Tibial artery (tissue), 4 donors: ENCODE results near the gene LOXHD1.

ENCODE experiments used
- DNase-seq, 2 donors: peaks; one replicate each; pipeline ENCODE4 v3.0.0-alpha.2; 2019
- H3K27ac ChIP-seq, 2 donors: fragments of 200-600 bp; sonication (generic) in 1 of 2; 1 replicate in 1 of 2; 2 replicates in 1 of 2; pipeline ENCODE4 v1.5.1; 2018 to 2019; ENCODE audit warnings: mild to moderate bottlenecking in 1 of 2
- H3K27me3 ChIP-seq, 2 donors: fragments of 200-600 bp; sonication (generic) in 1 of 2; one replicate each; pipeline versions ENCODE4 v1.5.1 to v1.6.0; 2016 to 2019
- H3K36me3 ChIP-seq, 3 donors: fragments of 200-600 bp; sonication (generic) in 2 of 3; one replicate each; pipeline ENCODE4 v1.5.1; 2016 to 2019; ENCODE audit warnings: mild to moderate bottlenecking in 2 of 3
- H3K4me1 ChIP-seq, 4 donors: fragments of 200-600 bp; sonication (generic) in 2 of 4; 1 replicate in 3 of 4; 2 replicates in 1 of 4; pipeline ENCODE4 v1.5.1; 2016 to 2019
- H3K4me3 ChIP-seq, 2 donors: fragments of 200-600 bp; sonication (generic) in 1 of 2; 1 replicate in 1 of 2; 2 replicates in 1 of 2; pipeline ENCODE4 v1.5.1; 2018 to 2019; ENCODE audit warnings: mild to moderate bottlenecking in 2 of 2
- H3K9me3 ChIP-seq, 3 donors: fragments of 200-600 bp; sonication (generic) in 1 of 3; one replicate each; pipeline ENCODE4 v1.5.1; 2016 to 2019
- CTCF ChIP-seq, 2 experiments: fragments of 200-600 bp in 1 of 2; fragments of 450-650 bp in 1 of 2; IDR thresholded peaks; one replicate each; pipeline ENCODE4 v1.5.1; 2017 to 2019; ENCODE audit warnings: antibody characterized with exemption in 2 of 2, mild to moderate bottlenecking in 1 of 2, moderate library complexity in 1 of 2
- intact Hi-C: fragments of 100-400 bp; cut with DNase I; formaldehyde crosslinking; loops from one replicate; pipeline ENCODE4 v1.15.0; 2023; ENCODE audit warnings: low total_unique reads

LOXHD1 gene

GRCh38 chr18:46445522-46446313 is 211.3 kb downstream of the LOXHD1 start:
- H3K4me1 ChIP-seq = no peaks in the 10 kb centered on the region
- intact Hi-C loops = no loop called here
- no peak overlapping the region for H3K4me3 ChIP-seq
- DNase-seq = no peak
- no peaks in the 10 kb centered on the region for H3K27me3 ChIP-seq
- peaks cover 0 to 2% (median 2%) of the 10 kb centered on the region in 3 donors for H3K9me3 ChIP-seq
- no peaks in the 10 kb centered on the region for H3K36me3 ChIP-seq
- H3K27ac ChIP-seq = no peak overlapping the region
- TF ChIP-seq CTCF (IDR thresholded peaks at IDR 0.05) = no peak

GRCh38 chr18:46439037-46439436 is 218.0 kb downstream of the LOXHD1 start:
- H3K27ac ChIP-seq = no peak overlapping the region
- intact Hi-C loops = no loop called here
- TF ChIP-seq CTCF (IDR thresholded peaks at IDR 0.05) = no peak
- H3K4me3 ChIP-seq = no peak overlapping the region
- H3K4me1 ChIP-seq = no peaks in the 10 kb centered on the region
- no peak for DNase-seq
- no peaks in the 10 kb centered on the region for H3K36me3 ChIP-seq
- no peaks in the 10 kb centered on the region for H3K9me3 ChIP-seq
- H3K27me3 ChIP-seq = peaks cover 0 to 5% of the 10 kb centered on the region in 2 donors

GRCh38 chr18:46437061-46437460 is 220.0 kb downstream of the LOXHD1 start:
- H3K4me3 ChIP-seq = no peak overlapping the region
- no peak overlapping the region for H3K27ac ChIP-seq
- TF ChIP-seq CTCF (IDR thresholded peaks at IDR 0.05) = no peak
- no peaks in the 10 kb centered on the region for H3K4me1 ChIP-seq
- intact Hi-C loops = no loop called here
- peaks cover 0 to 15% of the 10 kb centered on the region in 2 donors for H3K27me3 ChIP-seq
- no peak for DNase-seq
- H3K36me3 ChIP-seq = no peaks in the 10 kb centered on the region
- H3K9me3 ChIP-seq = no peaks in the 10 kb centered on the region

GRCh38 chr18:46436621-46437020 is 220.4 kb downstream of the LOXHD1 start:
- no peak for DNase-seq
- intact Hi-C loops = no loop called here

GRCh38 chr18:46435031-46435430 is 222.0 kb downstream of the LOXHD1 start:
- H3K4me3 ChIP-seq = no peak overlapping the region
- no peaks in the 10 kb centered on the region for H3K36me3 ChIP-seq
- H3K27ac ChIP-seq = no peak overlapping the region
- DNase-seq = no peak
- H3K9me3 ChIP-seq = no peaks in the 10 kb centered on the region
- H3K4me1 ChIP-seq = no peaks in the 10 kb centered on the region
- intact Hi-C loops = no loop called here
- no peak for TF ChIP-seq CTCF (IDR thresholded peaks at IDR 0.05)
- H3K27me3 ChIP-seq = peaks cover 0 to 15% of the 10 kb centered on the region in 2 donors

More at GRCh38 chr18:46436621-46437020, 220.4 kb downstream of the LOXHD1 start:
- Histone ChIP-seq H3K4me1 (no peaks in the 10 kb centered on the region), H3K4me3 (no peak overlapping the region), H3K9me3 (no peaks in the 10 kb centered on the region), H3K27ac (no peak overlapping the region), H3K27me3 (peaks cover 0 to 15% of the 10 kb centered on the region in 2 donors), H3K36me3 (no peaks in the 10 kb centered on the region)
- no peak for TF ChIP-seq CTCF (IDR thresholded peaks at IDR 0.05)
